GM08714 (cell line): ENCODE measurements around the gene UVRAG.
"Not testable (repeated sequence)": the region's sequence is repeated elsewhere in the genome, so short reads cannot be mapped to it uniquely, and the experiment has no call there.

Experiments used
- H3K4me3 ChIP-seq: fragments of 200-500 bp; sonication (Bioruptor generic); 2 replicates; pipeline ENCODE4 v1.5.1; 2014; ENCODE audit warnings: mild to moderate bottlenecking, low read length, inconsistent platforms
- ZNF274 ChIP-seq: IDR thresholded peaks from 2 replicates; pipeline ENCODE4 v1.6.1; 2012; ENCODE audit warnings: mild to moderate bottlenecking, low read depth, low read length

UVRAG gene

GRCh38 chr11:76076749-76077148, 261.7 kb downstream of the UVRAG start:
- TF ChIP-seq ZNF274, result no peak
- no peak overlapping the region for H3K4me3 ChIP-seq

GRCh38 chr11:76077575-76078150, 262.7 kb downstream of the UVRAG start:
- no peak for TF ChIP-seq ZNF274

DNA sequence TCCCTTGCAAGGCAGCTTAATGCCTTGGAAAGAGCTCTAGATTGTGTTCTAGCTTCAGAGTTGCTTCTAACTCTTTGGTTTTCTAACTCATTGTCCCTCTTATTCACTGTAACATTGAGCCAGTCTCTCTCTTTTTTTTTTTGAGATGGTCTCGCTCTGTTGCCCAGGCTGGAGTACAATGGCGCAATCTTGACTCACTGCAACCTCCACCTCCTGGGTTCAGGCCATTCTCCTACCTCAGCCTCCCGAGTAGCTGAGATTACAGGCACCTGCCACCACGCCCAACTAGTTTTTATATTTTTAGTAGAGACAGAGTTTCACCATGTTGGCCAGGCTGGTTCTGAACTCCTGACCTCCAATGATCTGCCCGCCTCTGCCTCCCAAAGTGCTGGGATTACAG, 266.1 kb downstream of the UVRAG start:
- H3K4me3 ChIP-seq, result not testable (repeated sequence)

More at GRCh38 chr11:76077575-76078150, 262.7 kb downstream of the UVRAG start:
- H3K4me3 ChIP-seq, result no peak overlapping the region

DNA sequence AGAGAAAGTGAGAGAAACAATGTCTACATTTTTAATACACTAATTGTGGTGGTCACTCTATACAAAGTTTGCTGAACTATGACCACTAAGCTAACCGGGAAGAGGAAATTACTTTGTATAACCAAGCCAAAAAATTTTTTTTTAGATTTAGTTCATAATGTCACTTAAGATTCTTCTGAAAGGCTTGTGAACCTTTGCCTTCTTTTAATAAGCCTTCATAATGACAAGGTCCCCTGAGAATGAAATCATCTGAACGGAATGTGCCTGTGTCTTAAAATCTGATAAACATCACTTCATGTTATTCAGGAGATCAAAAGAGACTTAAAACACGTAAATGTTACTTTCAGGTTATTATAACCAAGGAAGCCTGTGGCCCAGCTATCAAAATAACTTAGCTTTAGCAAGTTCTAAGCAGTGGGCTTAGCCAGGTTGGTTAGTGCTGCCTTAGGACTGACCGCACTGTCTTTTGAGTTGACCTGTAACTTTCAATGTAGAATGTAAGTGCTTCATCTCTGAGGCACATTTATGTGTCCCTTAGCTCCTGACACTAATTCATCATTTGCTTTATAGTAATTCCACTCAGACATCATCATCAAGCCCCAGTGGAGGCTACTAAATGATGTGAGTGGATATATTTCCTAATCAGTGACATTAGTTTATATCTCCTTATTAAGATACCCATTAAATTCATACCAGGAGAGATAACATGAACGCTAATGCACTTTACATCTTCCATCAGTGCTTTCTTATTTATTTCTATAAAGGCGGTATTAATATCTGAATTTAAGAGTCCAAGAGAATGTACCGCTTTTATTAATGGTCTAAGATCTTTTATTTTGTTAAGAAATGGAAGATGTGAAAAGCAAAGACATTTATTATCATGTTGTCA, 268.8 kb downstream of the UVRAG start:
- H3K4me3 ChIP-seq, result no peak overlapping the region
- TF ChIP-seq ZNF274, result no peak

- no peak for TF ChIP-seq ZNF274
- H3K4me3 ChIP-seq, result no peak overlapping the region
Measured at GRCh38 chr11:76085270-76085669, 270.3 kb downstream of the UVRAG start.

- H3K4me3 ChIP-seq, result no peak overlapping the region
- TF ChIP-seq ZNF274, result no peak
Measured at GRCh38 chr11:76086743-76087635, 272.0 kb downstream of the UVRAG start.

DNA sequence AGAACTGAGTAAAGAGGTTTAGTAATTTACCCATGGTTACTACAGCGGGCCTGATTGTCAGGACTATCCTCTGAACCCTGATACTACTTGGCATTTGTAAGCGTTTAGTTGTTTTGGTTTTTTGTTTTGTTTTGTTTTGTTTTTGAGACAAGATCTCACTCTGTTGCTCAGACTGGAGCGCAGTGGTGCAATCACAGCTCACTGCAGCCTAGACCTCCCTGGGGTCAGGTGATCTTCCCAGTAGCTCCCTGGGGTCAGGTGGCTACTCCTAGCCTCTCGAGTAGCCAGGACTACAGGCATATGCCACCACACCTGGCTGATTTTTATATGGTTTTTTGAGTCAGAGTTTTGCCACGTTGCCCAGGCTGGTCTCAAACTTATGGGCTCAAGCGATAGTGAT, 272.7 kb downstream of the UVRAG start:
- no peak overlapping the region for H3K4me3 ChIP-seq
- TF ChIP-seq ZNF274, result no peak

DNA sequence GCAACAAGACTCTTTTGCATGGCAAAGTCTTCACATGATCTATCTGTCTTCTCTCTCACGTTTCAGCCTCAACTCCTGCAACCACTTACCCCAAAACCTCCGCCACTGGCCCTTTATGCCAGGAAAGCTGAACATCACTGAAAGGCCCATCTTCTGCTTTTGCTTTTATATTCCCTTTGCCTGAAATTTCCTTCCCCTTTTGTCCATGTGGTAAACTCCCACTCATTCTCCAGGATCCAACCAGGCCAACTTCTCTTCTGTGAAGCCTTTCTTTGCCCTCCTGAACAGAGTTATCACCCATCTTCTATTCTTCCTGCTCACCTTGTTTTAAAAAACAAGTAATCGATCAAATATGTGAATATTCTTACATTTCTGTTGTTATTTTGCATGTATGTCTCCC, 273.5 kb downstream of the UVRAG start:
- no peak overlapping the region for H3K4me3 ChIP-seq
- no peak for TF ChIP-seq ZNF274

DNA sequence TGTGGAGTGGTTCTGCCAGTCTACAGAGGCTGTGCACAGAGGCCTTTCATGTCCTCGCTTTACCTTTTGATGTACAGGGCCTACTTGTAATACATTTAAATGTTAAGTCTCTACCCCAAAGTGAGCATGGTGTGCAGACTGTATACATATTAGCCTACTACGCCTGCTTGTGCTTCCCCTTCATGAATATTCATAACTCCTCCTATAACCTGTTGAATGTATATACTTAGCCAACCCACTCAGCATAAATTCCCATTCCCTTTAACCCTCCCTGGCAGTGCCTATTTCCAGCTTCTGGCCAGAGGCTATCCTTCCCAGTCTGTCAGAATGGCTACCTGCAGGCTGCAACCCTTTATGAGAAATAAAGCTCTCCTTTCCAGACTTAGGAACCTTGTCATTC, 275.2 kb downstream of the UVRAG start:
- no peak for TF ChIP-seq ZNF274
- no peak overlapping the region for H3K4me3 ChIP-seq

DNA sequence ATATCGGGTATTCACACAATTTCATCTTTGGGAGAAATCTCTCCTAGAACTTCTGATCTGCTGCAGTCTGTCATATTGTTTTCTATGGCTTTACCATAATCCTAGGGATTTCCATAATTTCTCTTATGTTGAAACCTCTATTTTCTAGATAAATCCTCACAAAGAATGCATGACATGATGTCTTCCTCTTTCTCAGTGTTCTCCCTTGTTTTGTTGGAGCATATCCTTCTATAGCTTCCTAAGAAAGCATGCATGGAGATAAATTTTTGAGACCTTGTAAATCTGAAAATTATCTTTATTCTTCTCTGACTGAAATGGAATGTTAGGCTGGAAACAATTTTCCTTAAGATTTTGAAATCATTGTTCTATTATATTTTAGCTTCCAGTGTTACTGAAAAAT, 275.8 kb downstream of the UVRAG start:
- no peak overlapping the region for H3K4me3 ChIP-seq
- TF ChIP-seq ZNF274, result no peak

GRCh38 chr11:76094740-76095139, 279.7 kb downstream of the UVRAG start:
- H3K4me3 ChIP-seq, result no peak overlapping the region
- no peak for TF ChIP-seq ZNF274

DNA sequence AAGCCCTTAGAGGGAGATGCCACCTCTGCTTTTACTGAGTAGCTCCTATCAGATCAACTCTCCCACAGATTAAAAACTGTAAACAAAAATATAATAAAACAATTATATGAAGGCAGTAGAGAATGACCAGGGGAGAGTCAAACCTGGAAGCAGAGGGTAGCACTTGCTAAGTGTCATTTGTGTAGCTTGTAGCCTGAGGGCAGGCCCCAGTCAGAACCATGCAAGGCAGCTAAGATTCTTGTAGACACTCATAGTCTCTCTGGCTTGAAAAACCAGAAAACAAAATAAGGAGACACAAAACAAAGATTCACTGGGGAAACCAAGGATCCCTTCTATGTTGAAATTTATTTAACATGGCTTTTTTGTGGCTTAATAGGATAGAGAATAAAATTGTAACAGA, 280.9 kb downstream of the UVRAG start:
- no peak for TF ChIP-seq ZNF274
- H3K4me3 ChIP-seq, result no peak overlapping the region

DNA sequence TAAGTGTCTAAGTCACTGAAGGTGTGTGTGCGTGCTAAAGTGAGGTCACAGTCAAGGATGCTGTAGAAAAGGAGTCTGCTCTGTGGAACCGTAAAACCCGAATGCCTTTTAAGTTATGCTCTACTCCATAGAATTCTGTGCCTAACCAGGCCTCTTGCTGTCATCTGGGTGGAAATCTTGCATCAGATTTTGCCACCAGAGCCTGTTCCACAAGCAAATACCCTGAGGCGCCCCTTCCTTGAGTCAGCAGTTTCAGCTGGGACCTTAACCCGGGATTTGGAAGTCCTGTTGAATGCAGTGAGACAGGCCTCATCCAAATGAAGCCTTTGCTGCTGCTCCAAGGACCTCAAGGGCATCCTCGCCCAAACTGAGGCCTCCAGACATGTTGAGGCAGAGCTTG, 281.5 kb downstream of the UVRAG start:
- no peak overlapping the region for H3K4me3 ChIP-seq
- TF ChIP-seq ZNF274, result no peak

DNA sequence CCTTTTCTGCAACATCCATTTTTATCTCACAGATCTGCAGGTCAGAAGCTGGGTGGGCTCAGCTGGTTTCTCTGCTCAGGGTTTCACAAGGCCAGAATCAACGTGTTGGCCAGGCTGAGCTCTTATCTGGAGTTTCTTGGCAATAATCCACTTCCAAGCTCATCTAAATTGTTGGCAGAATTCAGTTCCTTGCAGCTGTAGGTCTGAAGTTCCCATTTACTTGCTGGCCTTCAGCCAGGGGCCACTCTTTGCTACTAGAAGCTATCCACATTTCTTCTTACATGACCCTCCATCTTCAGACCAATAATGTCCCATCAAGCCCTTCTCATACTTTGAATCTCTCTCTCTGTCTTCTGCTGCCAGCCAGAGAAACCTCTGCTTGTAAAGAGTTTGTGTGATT, 287.8 kb downstream of the UVRAG start:
- H3K4me3 ChIP-seq, result no peak overlapping the region
- no peak for TF ChIP-seq ZNF274
